ENCODE data around the gene MYOM1.
A peak's percentile ranks its signal among the peaks of the same experiment; 100 is the strongest.

Gene MYOM1

GRCh38 chr18:3179430-3180089 lies 40.2 kb downstream of the MYOM1 start:
- no peak for DNase-seq (ENCODE audit: low read depth)
- H3K4me3 ChIP-seq (ENCODE audit: control insufficient read depth, low read depth, low read length) = no peak overlapping the region
- TF ChIP-seq CTCF (conservative IDR thresholded peaks at IDR 0.05; ENCODE audit: control insufficient read depth, insufficient read depth, low read depth, low read length) = no peak

GRCh38 chr18:3177902-3178687 lies 41.7 kb downstream of the MYOM1 start:
- TF ChIP-seq CTCF (conservative IDR thresholded peaks at IDR 0.05; ENCODE audit: control insufficient read depth, insufficient read depth, low read depth, low read length) = no peak
- DNase-seq (ENCODE audit: low read depth) = no peak
- H3K4me3 ChIP-seq (ENCODE audit: control insufficient read depth, low read depth, low read length) = no peak overlapping the region

- TF ChIP-seq CTCF (conservative IDR thresholded peaks at IDR 0.05; ENCODE audit: control insufficient read depth, insufficient read depth, low read depth, low read length) = no peak
- no peak overlapping the region for H3K4me3 ChIP-seq (ENCODE audit: control insufficient read depth, low read depth, low read length)
- DNase-seq (ENCODE audit: low read depth) = peak; percentile 12
Measured at GRCh38 chr18:3175195-3175758, 44.5 kb downstream of the MYOM1 start.

- DNase-seq (ENCODE audit: low read depth) = no peak
- no peak overlapping the region for H3K4me3 ChIP-seq (ENCODE audit: control insufficient read depth, low read depth, low read length)
- no peak for TF ChIP-seq CTCF (conservative IDR thresholded peaks at IDR 0.05; ENCODE audit: control insufficient read depth, insufficient read depth, low read depth, low read length)
Measured at GRCh38 chr18:3172097-3172496, 47.7 kb downstream of the MYOM1 start.

- H3K4me3 ChIP-seq (ENCODE audit: control insufficient read depth, low read depth, low read length) = no peak overlapping the region
- no peak for DNase-seq (ENCODE audit: low read depth)
- no peak for TF ChIP-seq CTCF (conservative IDR thresholded peaks at IDR 0.05; ENCODE audit: control insufficient read depth, insufficient read depth, low read depth, low read length)
Measured at GRCh38 chr18:3171631-3172030, 48.1 kb downstream of the MYOM1 start.

GRCh38 chr18:3170441-3171161 lies 49.2 kb downstream of the MYOM1 start:
- H3K4me3 ChIP-seq (ENCODE audit: control insufficient read depth, low read depth, low read length) = no peak overlapping the region

More at GRCh38 chr18:3170441-3171161, 49.2 kb downstream of the MYOM1 start:
- DNase-seq (ENCODE audit: low read depth) = no peak
- TF ChIP-seq CTCF (conservative IDR thresholded peaks at IDR 0.05; ENCODE audit: control insufficient read depth, insufficient read depth, low read depth, low read length) = no peak

Data from fibroblast of mammary gland (primary cell).